ENCODE measurements around the gene SRPK3. TPM values are rescaled to one million over a fixed set of nuclear protein-coding genes. Genes with fewer than 3 reads are reported as not detected.

The SRPK3 gene
- total RNA-seq, 6 donors from 2014 or later, result 0.20 to 0.44 (median 0.23) TPM; not detected in 2

DNA sequence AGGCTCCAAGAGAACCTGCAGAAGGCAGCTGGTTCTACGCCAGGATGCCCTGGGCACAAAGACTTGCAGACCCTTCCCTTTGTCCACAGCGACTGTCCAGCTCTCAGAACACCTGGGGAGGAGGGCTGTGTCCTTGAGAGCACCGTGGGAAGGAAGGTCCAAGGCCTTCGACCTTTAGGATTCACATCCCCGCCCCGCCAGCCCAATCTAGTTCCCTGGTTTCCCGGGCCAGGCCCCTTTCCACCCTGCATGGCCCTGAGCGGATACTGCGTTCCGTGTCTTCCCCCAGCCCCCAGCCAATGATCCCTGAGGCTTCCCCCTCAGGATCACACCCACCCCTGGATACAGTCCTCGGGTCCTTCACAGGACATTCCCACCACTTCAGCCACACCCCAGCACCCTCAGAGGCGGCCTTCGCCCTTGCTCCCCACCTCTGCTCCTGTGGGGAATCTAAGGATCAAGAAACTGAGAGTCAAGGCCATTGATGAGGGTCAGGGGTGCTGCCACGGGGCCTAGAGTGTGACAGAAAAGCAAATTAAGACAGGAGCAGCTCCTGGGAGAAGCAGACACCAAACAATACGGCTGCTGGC lies 47.1 kb upstream of the SRPK3 start:
- Histone ChIP-seq H3K36me3 (peaks cover 0 to 20% (median 8%) of the 10 kb centered on the region in 4 donors), H3K27ac (no peak overlapping the region), H3K27me3 (no peaks in the 10 kb centered on the region), H3K4me3 (no peak overlapping the region), H3K9me3 (peaks cover 0 to 18% (median 0%) of the 10 kb centered on the region in 4 donors), H3K4me1 (no peaks in the 10 kb centered on the region)
- ATAC-seq (ENCODE audit: low FRiP score in 2 of 2), result no peak
- TF ChIP-seq, protein P1, sequence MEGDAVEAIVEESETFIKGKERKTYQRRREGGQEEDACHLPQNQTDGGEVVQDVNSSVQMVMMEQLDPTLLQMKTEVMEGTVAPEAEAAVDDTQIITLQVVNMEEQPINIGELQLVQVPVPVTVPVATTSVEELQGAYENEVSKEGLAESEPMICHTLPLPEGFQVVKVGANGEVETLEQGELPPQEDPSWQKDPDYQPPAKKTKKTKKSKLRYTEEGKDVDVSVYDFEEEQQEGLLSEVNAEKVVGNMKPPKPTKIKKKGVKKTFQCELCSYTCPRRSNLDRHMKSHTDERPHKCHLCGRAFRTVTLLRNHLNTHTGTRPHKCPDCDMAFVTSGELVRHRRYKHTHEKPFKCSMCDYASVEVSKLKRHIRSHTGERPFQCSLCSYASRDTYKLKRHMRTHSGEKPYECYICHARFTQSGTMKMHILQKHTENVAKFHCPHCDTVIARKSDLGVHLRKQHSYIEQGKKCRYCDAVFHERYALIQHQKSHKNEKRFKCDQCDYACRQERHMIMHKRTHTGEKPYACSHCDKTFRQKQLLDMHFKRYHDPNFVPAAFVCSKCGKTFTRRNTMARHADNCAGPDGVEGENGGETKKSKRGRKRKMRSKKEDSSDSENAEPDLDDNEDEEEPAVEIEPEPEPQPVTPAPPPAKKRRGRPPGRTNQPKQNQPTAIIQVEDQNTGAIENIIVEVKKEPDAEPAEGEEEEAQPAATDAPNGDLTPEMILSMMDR (IDR thresholded peaks at IDR 0.05), result no peak
- TF ChIP-seq POLR2AphosphoS5 (IDR thresholded peaks at IDR 0.05), result no peak
- TF ChIP-seq POLR2A (IDR thresholded peaks at IDR 0.05), result no peak
- no peak for TF ChIP-seq EP300 (IDR thresholded peaks at IDR 0.05)
- WGBS, 2 donors, result 69 to 77% methylated on average over 2 to 13 of the region's 15 CpGs
- no peak for DNase-seq

DNA sequence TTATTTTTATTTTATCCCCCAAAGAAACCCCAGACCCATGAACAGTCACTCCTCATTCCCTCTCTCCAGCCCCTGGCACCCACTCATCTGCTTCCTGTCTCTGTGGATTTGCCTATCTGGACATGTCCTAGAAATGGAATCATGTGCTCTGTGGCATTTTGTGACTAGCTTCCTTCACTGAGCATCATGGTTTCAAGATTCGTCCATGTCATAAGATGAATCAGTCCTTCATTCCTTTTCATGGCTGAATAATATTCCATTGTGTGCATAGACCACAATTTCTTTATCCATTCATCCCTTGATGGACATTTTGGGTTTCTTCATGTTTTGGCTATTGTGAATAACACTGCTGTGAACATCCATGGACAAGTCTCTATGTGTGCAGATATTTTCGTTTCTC lies 46.0 kb upstream of the SRPK3 start:
- peaks cover 0 to 18% (median 0%) of the 10 kb centered on the region in 4 donors for H3K9me3 ChIP-seq
- no peak for ATAC-seq (ENCODE audit: low FRiP score in 2 of 2)
- H3K27ac ChIP-seq, result no peak overlapping the region
- no peaks in the 10 kb centered on the region for H3K4me1 ChIP-seq
- WGBS, 2 donors, result 82 to 90% methylated on average over 2 of the region's 2 CpGs
- H3K4me3 ChIP-seq, result no peak overlapping the region
- peaks cover 0 to 20% (median 8%) of the 10 kb centered on the region in 4 donors for H3K36me3 ChIP-seq
- no peak for DNase-seq
- TF ChIP-seq EP300 (IDR thresholded peaks at IDR 0.05), result no peak
- TF ChIP-seq POLR2A (IDR thresholded peaks at IDR 0.05), result no peak
- TF ChIP-seq POLR2AphosphoS5 (IDR thresholded peaks at IDR 0.05), result no peak
- TF ChIP-seq, protein P1 (IDR thresholded peaks at IDR 0.05), result no peak
- H3K27me3 ChIP-seq, result no peaks in the 10 kb centered on the region

DNA sequence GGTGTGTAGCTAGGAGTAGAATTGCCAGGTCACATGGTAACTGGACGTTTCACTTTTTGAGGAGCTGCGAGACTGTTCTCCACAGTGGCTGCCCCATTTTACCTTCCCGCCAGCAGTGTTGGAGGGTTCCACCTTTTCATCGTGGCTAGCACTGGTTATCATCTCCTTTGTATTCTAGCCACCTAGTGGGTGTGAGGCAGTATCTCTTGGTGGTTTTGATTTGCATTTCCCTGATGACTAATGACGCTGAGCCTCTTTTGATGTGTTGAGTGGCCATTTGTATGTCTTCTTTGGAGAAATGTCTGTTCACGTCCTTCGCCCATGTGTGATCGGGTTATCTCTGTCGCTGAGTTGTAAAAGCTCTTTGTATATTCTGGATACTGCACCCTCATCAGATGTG lies 45.6 kb upstream of the SRPK3 start:
- peaks cover 0 to 16% (median 0%) of the 10 kb centered on the region in 4 donors for H3K9me3 ChIP-seq
- no peak overlapping the region for H3K4me3 ChIP-seq
- no peak for TF ChIP-seq POLR2A (IDR thresholded peaks at IDR 0.05)
- no peak for TF ChIP-seq POLR2AphosphoS5 (IDR thresholded peaks at IDR 0.05)
- no peak for TF ChIP-seq EP300 (IDR thresholded peaks at IDR 0.05)
- TF ChIP-seq, protein P1 (IDR thresholded peaks at IDR 0.05), result no peak
- peaks cover 0 to 22% (median 8%) of the 10 kb centered on the region in 4 donors for H3K36me3 ChIP-seq
- no peaks in the 10 kb centered on the region for H3K27me3 ChIP-seq
- ATAC-seq (ENCODE audit: low FRiP score in 2 of 2), result no peak
- WGBS, 2 donors, result 82 to 89% methylated on average over 9 of the region's 9 CpGs
- no peak overlapping the region for H3K27ac ChIP-seq
- DNase-seq, result no peak
- H3K4me1 ChIP-seq, result no peaks in the 10 kb centered on the region

DNA sequence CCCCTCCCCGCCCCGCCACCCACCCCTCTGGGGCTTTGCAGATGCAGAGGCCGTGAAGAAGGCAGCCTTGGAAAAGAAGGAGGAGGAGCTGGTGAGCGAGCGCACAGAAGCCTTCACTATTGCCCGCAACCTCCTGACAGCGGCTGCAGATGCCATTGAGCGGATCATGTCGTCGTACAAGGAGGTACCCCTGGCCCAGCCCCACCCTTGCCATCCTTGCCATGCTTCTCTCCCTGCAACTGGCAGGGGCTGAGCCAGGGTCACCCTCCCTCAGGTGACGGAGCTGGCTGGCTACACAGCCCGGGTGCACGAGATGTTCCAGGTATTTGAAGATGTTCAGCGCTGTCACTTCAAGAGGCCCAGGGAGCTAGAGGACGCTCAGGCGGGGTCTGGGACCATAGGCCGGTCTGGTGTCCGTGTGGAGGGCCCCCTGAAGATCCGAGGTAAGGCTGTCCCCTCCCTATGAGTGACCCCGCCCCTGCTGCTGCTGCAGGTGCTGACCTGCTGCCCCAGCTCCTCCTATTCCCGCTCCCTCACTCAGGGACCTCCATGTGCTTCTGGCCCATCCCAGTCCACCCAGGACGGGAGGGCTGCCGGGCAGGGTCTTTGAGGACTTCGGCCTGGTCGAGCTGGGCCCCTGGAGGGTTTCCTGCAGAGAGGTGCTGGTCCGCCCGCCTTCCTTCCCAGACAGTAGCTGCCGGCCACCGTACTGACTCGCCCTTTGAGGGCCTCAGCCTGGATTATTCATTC lies 44.6 kb upstream of the SRPK3 start:
- DNase-seq (no peak), ATAC-seq (ENCODE audit: low FRiP score in 2 of 2) (no peak)
- Histone ChIP-seq H3K27me3 (no peaks in the 10 kb centered on the region), H3K9me3 (peaks cover 0 to 13% (median 0%) of the 10 kb centered on the region in 4 donors), H3K4me1 (no peaks in the 10 kb centered on the region), H3K36me3 (peaks cover 0 to 24% (median 13%) of the 10 kb centered on the region in 4 donors), H3K4me3 (no peak overlapping the region), H3K27ac (no peak overlapping the region)
- 88 to 93% methylated on average over 9 to 30 of the region's 30 CpGs for WGBS, 2 donors
- no peak for TF ChIP-seq POLR2AphosphoS5 (IDR thresholded peaks at IDR 0.05)
- no peak for TF ChIP-seq POLR2A (IDR thresholded peaks at IDR 0.05)
- TF ChIP-seq EP300 (IDR thresholded peaks at IDR 0.05), result no peak
- TF ChIP-seq, protein P1 (IDR thresholded peaks at IDR 0.05), result no peak

All from upper lobe of left lung (tissue), 6 donors.